ENCODE results near the gene YKT6.

The YKT6 gene

DNA sequence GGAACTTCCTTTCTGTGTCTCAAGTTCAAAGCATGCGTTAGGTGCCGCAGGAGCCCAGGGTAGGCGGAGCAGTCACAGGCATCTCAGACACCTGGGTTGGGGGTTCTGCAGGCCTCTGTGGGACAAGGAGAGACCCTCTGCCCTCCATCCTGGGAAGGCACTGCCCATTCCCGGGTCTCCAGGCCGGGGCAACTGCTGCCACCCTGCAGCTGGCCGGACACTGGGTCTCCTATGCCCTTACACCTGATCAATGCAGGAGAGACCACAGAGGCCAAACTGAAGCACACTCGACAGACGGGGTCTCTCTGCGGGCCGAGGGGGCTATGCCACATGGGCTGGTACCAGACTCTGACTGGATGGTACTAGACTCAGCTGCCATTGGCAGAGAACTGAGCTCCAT is 36.9 kb downstream of the YKT6 start:
- no peak for DNase-seq

DNA sequence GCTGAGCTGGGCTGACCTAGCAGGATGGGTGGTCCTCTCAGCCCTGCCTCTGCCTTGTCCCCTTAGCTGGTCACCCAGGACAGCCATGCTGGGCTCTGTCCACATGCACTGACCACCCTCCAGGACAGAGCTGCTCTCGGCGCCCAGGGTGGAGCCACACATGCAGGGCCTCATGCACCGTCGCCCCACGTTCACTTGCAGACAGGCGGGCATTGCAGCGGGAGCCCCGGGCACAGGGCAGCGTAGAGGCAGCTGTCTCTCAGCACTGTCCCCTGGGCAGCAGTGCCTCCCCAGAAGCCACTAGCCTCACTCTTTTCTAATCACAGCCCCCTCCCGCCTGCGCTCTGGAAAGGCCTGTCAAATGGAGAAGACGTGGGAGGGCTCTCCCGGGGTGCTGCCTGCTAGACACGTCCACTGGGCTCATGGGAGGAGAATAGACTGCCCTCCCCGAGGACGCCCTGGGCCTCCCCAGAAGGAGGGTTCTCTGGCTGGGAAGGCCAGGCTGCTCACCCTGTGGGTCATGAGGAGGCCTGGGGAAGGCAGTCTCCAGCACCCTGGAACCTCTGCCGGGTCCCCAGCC is 37.4 kb downstream of the YKT6 start:
- no peak for DNase-seq

DNA sequence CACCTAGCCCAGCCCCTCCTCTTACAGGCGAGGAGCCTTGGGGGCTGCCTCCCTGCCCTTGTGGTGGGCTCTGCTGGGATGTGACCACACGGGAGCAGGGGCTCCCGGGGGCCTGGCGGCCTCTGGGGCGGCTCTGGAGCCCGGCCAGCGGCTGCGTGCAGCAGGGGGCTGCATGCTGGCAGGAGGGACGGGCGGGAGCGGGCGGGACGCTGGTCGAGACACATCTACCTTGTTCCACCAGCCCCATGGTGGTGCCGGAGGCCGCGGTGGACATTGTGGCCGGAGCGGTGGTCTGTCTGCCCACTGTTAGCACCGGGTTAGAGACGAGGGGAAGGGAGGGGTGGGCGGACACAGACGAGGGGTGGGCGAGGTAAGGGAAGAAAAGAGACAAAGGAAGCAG is 38.6 kb downstream of the YKT6 start:
- DNase-seq = no peak

DNA sequence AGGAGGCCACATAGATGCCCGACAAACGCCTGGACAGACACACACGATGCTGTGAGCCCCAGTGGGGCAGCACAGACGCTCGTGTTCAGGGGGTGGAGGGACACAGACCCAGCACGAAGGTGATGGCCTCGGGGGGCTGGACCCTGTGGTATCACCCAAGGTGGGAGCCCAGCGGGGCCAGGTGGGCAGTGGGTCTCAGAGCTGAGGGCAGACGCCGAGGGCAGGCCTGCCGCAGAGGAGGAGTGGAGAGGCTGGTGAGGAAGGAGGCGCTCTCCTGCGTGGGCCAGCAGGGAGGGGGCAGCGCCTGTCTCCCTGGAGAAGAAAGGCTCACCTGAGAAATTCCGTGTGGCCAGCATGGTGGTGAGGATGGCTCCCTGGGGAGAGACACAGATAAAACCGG is 39.6 kb downstream of the YKT6 start:
- no peak for DNase-seq

DNA sequence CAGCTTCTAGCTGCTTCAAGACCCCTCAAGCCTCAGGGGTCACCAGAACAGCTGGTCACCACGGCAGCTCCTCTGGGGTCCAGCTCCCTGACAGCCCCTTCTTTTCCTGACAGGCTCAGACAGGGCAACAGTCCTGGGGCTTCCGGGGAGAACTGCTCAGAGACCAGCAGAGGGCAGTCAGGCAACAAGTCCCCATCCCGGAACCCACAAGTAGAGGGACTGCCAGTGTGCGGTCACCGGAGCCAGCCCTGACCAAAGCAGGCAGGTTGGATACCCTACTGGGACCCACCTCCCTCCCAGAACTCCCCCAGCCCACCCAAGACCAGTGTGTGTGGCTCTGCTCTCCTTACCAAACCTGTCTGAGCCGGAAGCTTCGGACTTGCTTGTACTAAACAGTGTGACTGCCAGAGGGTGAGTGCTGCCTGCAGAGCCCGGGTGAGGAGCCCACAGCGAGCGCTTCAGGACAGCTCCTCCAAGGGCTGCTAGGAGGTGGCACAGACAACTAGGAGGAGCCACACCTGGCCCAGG is 40.3 kb downstream of the YKT6 start:
- DNase-seq = peak; percentile 24

DNA sequence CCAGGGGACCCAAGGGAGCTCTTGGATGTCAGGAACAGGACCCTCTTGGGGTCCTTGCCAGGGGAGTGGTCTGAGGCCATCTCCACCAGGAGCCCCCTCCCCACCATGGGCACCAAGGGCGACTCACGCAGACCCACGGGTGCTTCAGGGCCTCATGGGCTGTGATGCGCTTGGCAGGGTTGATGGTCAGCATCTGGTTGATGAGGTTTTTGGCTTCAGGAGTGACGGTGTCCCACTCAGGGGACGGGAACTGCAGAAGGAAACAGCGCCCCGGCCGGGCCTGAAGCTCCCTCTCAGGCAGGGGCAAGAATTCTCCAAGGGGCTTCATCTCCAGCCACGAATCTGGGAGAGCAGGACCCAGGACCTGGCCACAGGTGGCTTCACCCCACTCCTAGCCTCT is 41.3 kb downstream of the YKT6 start:
- no peak for DNase-seq

DNA sequence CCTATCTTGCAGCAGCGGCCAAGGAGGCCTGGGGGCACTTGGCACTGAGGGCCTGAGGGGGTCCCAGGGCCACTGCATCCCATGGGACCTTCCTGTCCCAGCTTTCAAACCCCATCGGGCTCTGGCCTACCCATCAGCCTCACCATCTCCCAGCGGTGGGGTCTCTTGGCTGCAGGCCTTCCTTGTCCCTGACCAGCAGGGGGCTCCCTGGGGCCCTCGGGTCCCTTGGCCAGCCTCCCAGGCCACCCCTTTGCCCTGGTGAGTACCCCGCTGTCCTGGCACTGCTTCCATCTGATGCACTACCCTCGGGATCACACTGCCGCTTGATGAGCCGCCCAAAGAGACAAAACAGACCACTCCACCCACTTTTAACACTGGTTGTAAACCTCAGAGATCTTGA is 43.5 kb downstream of the YKT6 start:
- DNase-seq = no peak

DNA sequence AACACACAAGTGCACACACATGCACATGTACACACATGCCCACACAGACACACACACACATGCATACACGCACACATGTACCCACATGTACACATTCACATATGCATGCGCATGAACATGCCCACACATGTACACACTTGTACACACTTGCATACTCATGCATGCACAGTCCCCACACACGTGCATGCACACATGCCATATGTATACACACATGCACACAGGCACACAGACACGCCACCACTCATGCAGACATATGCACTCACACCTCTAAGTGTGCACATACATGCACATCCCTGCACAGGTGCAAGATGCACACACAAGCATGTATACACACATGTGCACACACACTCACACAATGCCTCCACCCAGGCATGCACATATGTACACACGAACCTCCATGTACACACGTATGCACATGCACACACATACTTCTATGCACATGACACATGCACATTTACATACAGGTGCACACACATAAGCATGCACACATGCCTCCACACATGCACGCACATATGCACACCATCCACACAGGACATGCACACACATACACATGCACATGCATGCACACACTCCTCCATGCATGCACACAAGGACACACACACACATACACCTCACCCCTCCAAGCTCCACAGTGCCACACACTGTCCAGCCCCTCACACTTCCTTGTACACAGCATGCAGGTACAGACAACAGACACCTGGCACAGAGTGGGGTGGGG is 45.8 kb downstream of the YKT6 start:
- no peak for DNase-seq

DNA sequence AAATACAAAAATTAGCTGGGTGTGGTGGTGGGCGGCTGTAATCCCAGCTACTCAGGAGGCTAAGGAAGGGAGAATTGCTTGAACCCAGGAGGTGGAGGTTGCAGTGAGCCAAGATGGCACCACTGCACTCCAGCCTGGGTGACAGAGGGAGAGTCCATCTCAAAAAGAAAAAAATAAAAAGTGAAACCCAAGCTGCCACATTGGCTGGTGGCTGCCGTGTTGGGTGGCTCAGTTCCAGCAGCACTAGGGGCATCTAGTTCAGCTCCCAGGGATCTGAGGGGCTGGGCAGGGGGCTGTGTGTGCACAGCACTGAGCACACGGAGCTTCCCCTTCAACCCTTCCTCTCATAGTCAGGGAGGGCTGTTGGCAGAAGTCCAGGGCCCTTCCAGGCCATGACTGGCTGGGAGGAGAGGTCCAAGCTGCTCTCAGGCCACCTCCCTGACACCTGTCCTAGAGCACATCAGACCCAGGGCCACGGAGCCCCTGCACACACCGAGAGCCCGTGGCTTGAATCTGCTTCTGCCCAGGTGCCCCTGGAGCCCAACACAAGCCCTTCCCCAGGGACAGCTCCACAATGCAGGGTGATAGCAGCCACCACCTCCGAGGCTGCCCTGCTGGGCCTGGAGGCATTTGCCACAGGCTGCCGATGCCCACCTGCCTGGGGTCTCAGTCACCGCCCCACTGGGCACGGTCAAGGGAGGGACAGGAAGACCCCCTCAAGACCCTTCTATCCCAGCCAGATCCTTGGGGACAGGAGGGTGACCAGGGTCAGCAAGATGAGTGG is 47.3 kb downstream of the YKT6 start:
- no peak for DNase-seq

DNA sequence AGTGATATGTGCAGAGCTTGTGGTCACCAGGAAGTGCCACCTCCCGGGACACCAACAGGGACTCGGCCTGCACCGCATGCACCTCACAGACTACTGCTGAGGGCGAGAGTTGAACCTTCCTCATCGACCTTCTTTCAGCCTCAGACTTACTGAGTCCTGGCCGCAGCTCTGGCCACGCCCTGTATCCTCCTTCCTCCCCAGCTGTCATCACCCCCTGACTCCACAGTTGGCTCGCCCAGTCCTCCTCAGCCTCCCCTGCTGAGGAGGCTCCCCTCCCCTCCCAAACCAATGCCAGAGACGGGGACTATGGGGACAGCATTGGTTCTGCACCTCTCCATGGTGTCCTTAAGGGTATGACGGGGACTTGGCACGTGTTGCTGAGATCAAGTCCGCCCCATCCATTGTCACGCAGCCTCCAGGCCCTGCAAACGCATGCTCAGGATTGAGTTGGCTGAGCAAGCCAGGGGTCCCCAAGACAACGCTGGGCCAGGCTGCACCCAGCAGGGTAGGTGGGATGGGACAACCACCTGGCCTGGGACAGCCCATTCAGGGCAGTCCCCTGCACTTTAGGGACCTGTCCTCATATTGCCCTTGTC is 49.0 kb downstream of the YKT6 start:
- DNase-seq = no peak

DNA sequence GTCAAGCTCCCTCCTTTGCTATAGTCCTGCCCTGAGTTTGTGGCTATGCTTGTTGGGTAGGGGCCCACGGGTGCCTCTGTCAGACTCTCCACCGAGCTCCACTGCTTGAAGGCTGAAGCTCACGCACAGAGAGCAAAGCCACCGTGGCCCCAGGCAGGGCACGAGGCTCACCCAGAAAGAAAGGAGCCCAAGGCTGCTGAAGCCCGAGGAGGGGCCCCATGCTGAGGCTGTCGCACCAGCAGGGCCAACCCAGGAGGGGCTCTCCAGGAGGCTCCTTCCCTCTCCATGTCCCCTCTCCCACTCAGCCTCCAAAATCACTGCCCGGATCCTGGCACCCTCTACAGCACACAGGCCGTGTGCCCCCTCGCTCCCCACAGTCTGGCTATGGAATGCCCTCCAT is 50.5 kb downstream of the YKT6 start:
- no peak for DNase-seq

DNA sequence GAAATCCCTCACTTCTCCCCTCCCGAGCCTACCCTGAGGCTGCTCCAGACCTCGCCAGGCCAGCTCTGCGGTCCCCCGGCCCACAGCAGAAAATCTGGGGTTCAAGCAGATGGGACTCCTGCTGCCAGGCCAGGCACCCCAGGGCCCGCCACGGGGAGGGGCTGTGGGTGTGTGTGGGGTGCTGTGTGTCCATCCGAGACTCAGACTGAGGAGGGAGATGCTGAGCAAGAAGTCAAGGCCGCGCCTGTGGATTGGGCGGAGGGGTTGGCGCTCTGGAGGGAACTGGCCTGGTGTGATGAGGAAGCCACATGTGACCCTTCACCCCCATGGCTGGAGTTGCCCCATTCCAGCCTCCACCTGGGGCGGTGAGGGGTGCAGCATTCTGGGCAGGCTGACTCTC is 51.1 kb downstream of the YKT6 start:
- no peak for DNase-seq

DNA sequence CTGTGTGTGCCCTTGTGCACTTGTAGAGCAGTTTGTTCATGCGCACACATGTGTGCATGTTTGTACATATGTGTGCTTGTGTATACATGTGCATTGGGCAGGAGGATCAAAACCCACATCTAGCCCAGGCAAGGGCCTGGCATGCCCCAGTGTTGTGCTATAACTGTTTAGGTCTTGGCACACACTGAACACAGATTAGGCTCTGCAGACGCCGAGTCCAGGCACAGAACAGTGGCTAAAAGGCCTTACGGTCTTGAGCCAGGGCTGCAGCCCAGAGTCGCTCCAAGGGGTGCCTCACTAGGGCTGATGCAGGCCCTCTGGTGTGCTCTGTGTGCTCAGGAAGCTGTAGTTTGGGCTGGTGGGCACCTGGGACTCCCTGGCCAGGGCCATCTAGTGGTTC is 55.7 kb downstream of the YKT6 start:
- no peak for DNase-seq

DNA sequence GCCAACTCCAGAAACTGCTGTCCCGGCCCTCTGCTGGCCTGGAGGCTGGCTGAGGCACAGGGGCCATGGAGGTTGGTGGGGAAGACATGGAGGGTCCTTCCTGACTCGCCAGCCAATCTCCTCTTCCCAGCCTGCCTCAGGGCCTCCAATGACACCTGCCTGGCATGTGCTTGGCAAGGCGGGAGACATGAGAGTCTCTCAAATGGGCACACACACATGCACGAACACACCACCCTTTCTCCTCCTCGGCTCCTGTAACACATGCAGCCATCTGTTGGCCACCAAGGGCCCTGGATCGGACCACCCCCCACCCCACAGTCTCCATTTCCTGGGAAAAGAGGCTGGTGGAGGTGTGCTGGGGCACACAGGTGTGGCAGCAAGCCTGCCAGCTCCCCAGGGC is 56.4 kb downstream of the YKT6 start:
- DNase-seq = no peak

DNA sequence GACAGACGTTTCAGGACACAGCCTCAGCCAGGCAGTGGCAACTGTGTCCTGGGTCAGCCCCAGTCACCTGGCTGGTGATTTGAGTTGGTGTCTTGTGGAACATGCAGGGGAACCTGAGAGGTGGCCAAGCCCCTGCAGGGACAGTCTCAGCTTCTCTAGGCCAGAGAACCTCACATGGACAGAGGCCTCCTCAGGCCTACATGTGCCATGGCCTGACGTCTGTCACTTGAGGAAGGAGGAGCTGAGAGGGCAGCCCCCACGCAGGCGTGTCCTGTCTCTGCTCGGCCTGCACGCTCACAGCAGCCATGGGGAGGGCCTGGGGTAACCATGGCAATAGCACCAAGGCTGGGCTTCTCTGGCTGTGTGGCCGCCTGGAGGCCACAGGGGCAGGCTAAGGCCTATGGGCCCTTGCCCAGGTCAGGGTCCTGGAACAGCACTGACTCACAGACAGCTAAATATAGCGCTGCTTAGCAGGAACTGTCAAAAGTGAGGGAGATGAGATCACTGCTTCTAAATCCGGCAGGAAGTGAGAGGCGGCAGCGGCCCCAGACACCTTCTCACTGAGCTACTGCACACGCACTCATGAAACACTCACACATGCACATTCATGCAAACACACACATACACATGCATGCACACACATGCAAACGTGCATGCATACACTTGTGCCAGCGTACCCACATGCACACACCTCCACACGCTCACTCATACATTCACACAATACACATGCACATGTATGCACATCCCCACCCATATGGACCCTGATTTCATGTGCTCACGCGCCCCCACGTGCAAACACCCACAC is 57.0 kb downstream of the YKT6 start:
- no peak for DNase-seq

DNA sequence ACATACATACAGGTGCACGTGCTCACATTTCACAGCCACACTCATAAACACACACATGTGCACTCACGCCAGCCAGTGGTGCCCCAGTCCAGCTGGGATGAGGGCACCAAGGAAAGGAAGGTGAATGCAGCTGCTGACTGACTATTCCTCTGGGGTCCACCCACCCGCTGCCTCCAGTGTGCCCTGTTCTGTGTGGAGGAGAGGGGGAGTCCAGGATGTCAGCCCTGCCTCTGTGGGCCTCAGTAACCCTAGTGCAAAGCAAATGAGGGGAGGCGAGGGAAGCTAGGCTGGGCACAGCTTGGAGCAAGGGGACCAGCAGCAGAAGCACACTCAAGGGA is 57.6 kb downstream of the YKT6 start:
- DNase-seq = no peak

DNA sequence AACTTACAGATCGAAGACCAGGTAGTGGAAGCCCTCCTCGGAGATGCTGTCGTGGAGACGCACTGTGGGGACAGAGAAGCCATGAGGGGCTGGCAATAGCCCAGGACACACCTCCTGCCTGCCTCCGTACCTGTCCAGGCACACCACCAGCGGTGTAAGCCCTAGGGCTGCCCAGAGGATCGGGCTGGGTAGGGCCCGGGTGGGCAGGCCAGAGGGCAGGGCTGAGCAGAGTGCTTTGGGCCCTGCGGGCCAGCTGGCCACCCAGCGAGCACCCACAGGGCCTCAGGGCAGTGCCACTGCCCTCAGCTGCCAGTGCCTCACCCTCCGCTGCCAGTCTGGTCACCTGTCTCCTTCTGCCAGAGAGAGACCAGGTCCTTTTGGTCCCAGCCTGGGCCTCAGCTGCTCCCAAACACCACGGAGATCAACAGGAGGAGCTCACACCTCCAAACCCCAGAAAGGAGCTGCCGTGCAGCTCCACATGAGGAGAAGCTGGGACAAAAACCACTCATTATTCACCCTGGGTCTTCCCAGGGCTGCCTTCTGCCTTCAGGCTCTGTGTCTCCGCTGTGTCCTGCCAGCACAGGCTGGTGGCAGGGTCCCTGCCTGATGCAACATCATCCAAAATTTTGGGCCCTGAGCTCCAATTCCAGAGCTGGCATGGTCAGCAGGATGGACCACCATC is 58.2 kb downstream of the YKT6 start:
- no peak for DNase-seq

DNA sequence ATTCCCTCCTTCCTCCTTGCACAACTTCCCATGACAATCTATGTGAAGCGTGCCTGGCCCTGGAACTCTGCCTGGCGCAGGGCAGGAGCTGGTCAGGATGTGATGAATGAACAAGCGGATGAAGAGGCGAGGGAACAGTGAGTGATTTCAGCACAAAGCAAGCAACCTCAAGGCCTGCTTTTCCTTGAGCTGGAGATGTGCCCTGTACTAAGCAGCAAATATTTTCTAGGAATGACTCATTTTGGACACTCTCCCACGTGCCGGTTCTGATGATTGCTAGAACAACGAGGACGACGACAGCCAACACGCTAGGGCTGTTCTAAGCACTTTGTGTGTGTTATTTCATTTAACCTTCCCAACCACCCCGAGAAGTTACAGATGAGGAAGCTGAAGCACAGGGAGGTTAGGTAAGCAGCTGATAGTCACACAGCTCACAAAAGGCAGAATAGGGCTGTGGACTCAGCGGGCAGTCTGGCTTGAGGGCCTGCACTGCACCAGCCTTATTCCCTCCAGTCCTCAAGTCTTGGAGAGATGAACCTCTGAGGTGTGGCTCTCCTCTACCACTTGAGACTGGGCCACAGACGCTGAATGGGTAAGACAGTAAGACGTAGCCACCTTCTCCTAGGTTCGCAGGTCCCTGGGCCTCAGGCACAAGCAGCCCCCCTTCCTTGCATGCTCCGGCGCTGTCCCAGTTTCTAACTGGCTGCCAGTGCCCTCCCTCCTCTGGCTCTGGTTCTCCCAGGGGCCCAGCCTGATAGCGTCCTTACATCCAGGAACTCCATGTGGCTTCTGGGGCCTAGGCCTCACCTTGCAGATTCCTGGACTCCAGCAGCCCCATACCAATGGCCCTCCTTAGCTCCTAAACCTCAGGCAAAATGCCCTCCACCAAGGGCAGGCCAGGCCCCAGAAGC is 59.0 kb downstream of the YKT6 start:
- no peak for DNase-seq

DNA sequence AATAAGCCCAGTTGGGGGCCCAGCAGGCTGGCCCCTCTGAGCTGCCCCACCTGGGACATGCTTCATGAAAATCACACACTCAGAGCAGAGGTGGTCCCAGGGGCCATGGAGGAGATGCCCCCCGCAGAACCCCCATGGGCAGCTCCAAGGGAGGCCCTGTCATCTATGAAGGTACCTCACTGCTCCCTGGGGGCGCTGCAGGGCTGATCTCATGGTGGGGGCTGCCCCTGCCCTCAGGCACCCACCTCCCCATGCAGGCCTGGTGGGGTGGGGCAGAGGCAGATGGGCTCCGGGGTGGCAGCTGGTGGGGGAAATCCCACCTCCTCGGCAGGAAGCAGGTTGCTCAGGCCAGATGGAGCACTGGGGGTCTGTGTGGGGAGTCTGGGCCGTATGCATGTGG is 60.5 kb downstream of the YKT6 start:
- DNase-seq = peak; percentile 41

DNA sequence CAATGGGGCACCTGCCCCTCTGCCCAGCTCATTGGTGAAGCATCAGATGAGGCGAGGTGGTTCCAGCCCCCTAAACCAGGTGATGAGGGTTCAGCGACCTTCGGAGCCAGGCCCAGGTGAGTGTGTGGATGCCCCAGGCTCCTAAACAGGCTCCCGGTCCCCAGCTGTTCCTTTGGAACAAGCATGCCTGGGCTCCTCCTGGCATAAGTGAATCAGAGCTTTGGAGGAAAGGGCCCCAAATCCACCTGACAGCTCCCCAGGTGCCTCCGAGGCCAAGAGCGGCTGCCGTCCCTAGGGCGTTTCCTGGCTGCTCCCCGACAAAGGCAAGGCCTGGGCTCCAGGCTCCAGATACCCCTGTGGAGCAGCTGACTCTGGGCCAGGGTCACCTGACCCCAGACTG is 61.3 kb downstream of the YKT6 start:
- no peak for DNase-seq
